ENCODE results near the gene NOX1. TPM values are rescaled to one million over a fixed set of nuclear protein-coding genes. Genes with fewer than 3 reads are reported as not detected.

The NOX1 gene
- total and polyA plus RNA-seq, 2 of the 13 experiments (the other 11 are each of a cell fraction or from before 2014, with no cell fraction given): 0.07 TPM; not detected in 1

GRCh38 chrX:100850317-100850716 lies 23.8 kb downstream of the NOX1 start:
- CTCF ChIA-PET (ENCODE audit: low intra/inter-chr PET ratio, low total read pairs): no interaction called here
- H3K9ac ChIP-seq (ENCODE audit: insufficient read depth, low read depth, low read length): no peak overlapping the region
- DNase-seq (ENCODE audit: low spot score): no peak
- no peak for ATAC-seq
- no peaks in the 10 kb centered on the region for H4K20me1 ChIP-seq (ENCODE audit: insufficient read depth, low read length)
- no peak for TF ChIP-seq ESRRA (CRISPR knock-in tag; IDR thresholded peaks at IDR 0.05; ENCODE audit: low read depth)
- H3K79me2 ChIP-seq (ENCODE audit: insufficient read depth, low read length): no peaks in the 10 kb centered on the region
- H2AFZ ChIP-seq (ENCODE audit: low read length): no peak overlapping the region
- in situ Hi-C loops (cut with HindIII; ENCODE audit: extremely low pct_ligation_motif_present, low pct_unique_long_range_greater_than_20kb) (no loop called here), intact Hi-C loops (cut with micrococcal nuclease; ENCODE audit: unreplicated experiment) (no loop called here)
- FAIRE-seq: peak; percentile 18
- no TSS peak for BruUV-seq (replicated peaks)
- no peak overlapping the region for H3K27ac ChIP-seq (ENCODE audit: extremely low read length, insufficient read depth, low read length)
- 12% methylated on average over 4 of the region's 4 CpGs for WGBS (ENCODE audit: low lambda C conversion rate)
- H3K9me3 ChIP-seq (ENCODE audit: low read length): no peaks in the 10 kb centered on the region
- POLR2A ChIA-PET: no interaction called here
- H3K36me3 ChIP-seq (replicated peaks in 1 of 2; ENCODE audit: control insufficient read depth in 1 of 2, insufficient read depth in 2 of 2, low read length in 2 of 2): no peaks in the 10 kb centered on the region
- H3K4me2 ChIP-seq (ENCODE audit: low read depth, low read length): no peak overlapping the region
- no peaks in the 10 kb centered on the region for H3K4me1 ChIP-seq (ENCODE audit: insufficient read depth, low read length)
- no peaks in the 10 kb centered on the region for H3K27me3 ChIP-seq (ENCODE audit: control insufficient read depth in 1 of 2, insufficient read depth in 2 of 2, low read length in 2 of 2)
- no peak overlapping the region for H3K4me3 ChIP-seq (replicated peaks in 1 of 3; ENCODE audit: insufficient read depth in 1 of 3, low read depth in 2 of 3, low read length in 3 of 3)

DNA sequence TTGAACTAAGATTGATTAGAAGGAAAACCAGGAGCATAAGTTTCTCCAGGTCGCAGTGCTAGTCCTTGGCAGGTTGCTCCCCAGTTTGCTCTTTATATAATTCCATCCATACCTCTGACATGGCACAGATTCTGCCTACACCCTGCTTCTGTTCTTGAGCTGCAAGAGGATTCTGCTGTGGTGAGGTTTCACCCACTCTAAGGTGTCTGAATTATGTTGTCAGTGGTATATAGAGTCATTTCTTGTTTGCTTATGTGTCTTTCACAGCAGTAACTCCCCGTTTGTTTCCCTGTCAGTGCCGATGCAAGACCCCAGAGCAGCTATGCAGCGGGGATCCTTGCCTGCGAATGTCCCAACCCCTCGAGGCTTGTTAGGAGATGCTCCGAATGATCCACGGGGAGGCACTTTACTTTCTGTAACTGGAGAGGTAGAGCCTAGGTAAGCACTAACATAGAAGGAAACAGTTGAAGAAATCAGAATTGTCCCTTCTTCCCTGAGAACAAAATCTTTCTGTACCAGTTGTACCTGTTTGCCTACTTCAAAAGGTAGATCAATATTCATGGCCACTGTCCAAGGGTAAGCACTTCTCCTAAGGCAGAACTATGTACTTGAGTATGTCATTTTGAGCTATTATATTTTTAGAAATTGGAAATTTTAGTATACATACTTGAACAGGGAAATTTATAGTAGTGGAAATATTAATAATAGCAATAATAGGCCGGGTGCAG lies 42.8 kb downstream of the NOX1 start:
- in situ Hi-C loops (cut with HindIII; ENCODE audit: extremely low pct_ligation_motif_present, low pct_unique_long_range_greater_than_20kb) (no loop called here), intact Hi-C loops (cut with micrococcal nuclease; ENCODE audit: unreplicated experiment) (no loop called here)
- ATAC-seq (no peak), FAIRE-seq (no peak), DNase-seq (ENCODE audit: low spot score) (no peak)
- H3K4me3 ChIP-seq (replicated peaks in 1 of 3; ENCODE audit: insufficient read depth in 1 of 3, low read depth in 2 of 3, low read length in 3 of 3): no peak overlapping the region
- H3K4me2 ChIP-seq (ENCODE audit: low read depth, low read length): no peak overlapping the region
- BruUV-seq (replicated peaks): no TSS peak
- no peaks in the 10 kb centered on the region for H3K27me3 ChIP-seq (ENCODE audit: control insufficient read depth in 1 of 2, insufficient read depth in 2 of 2, low read length in 2 of 2)
- H4K20me1 ChIP-seq (ENCODE audit: insufficient read depth, low read length): no peaks in the 10 kb centered on the region
- peaks cover 5 to 29% of the 10 kb centered on the region in 2 experiments; a peak in 3 of 5 replicates for H3K36me3 ChIP-seq (replicated peaks in 1 of 2; ENCODE audit: control insufficient read depth in 1 of 2, insufficient read depth in 2 of 2, low read length in 2 of 2)
- no peak overlapping the region for H3K27ac ChIP-seq (ENCODE audit: extremely low read length, insufficient read depth, low read length)
- no peaks in the 10 kb centered on the region for H3K4me1 ChIP-seq (ENCODE audit: insufficient read depth, low read length)
- ChIA-PET CTCF (ENCODE audit: low intra/inter-chr PET ratio, low total read pairs) (no interaction called here), POLR2A (interaction anchor here (1.3 kb wide), 1 partner anchor 11 kb away, joined by 3 read pairs; the partner anchor contains the start of gene CSTF2)
- no peaks in the 10 kb centered on the region for H3K79me2 ChIP-seq (ENCODE audit: insufficient read depth, low read length)
- H3K9ac ChIP-seq (ENCODE audit: insufficient read depth, low read depth, low read length): no peak overlapping the region
- TF ChIP-seq AKAP8 (CRISPR knock-in tag; IDR thresholded peaks at IDR 0.05) (no peak), HNRNPLL (IDR thresholded peaks at IDR 0.05; ENCODE audit: low read depth, low read length, poor library complexity, severe bottlenecking) (no peak)
- whole genome bisulfite sequencing (ENCODE audit: low lambda C conversion rate): 100% methylated on average over 8 of the region's 9 CpGs
- no peak overlapping the region for H2AFZ ChIP-seq (ENCODE audit: low read length)
- H3K9me3 ChIP-seq (ENCODE audit: low read length): no peaks in the 10 kb centered on the region
